K562 (cell line): ENCODE measurements around the gene PSMA5. TPM values are rescaled to one million over a fixed set of nuclear protein-coding genes. Genes with fewer than 3 reads are reported as not detected.

Experiments
- BRD9 ChIP-seq: fragments of 450-650 bp; IDR thresholded peaks from 2 replicates; pipeline ENCODE4 v1.6.1; 2018; ENCODE audit warnings: low read depth; ENCODE audit not compliant: partially characterized antibody
- CCAR2 ChIP-seq: fragments of 200-400 bp; formaldehyde crosslinking; IDR thresholded peaks from 2 replicates; pipeline ENCODE4 v1.6.1; 2017; ENCODE audit warnings: mild to moderate bottlenecking, low read depth, low read length
- CGGBP1 ChIP-seq: fragments of 250-450 bp; sonication (Bioruptor Pico); IDR thresholded peaks from 2 replicates; pipeline ENCODE4 v1.9.0; 2021; ENCODE audit warnings: mild to moderate bottlenecking
- CTBP1 ChIP-seq: fragments of 450-650 bp; IDR thresholded peaks from 2 replicates; pipeline ENCODE4 v1.6.1; 2016; ENCODE audit warnings: borderline replicate concordance
- EP300 ChIP-seq: IDR thresholded peaks from 2 replicates; pipeline ENCODE4 v1.6.1; 2012; ENCODE audit warnings: low read length, improper control_type of control experiment
- GABPA ChIP-seq: fragments of 200-800 bp; sonication (Bioruptor generic); conservative IDR thresholded peaks from 2 replicates; pipeline ENCODE4 v1.6.1; 2016; ENCODE audit warnings: low read depth, missing genetic modification characterization, missing compliant biosample characterization
- GABPB1 ChIP-seq: sonication (generic); formaldehyde crosslinking; IDR thresholded peaks from 2 replicates; pipeline ENCODE4 v1.8.0; 2022; ENCODE audit warnings: mild to moderate bottlenecking, missing genetic modification reagents
- L3MBTL2 ChIP-seq: fragments of 450-650 bp; IDR thresholded peaks from 2 replicates; pipeline ENCODE4 v1.6.1; 2016; ENCODE audit warnings: mild to moderate bottlenecking, moderate library complexity
- POLR2AphosphoS5 ChIP-seq: IDR thresholded peaks from 2 replicates; pipeline ENCODE4 v1.6.1; 2011; ENCODE audit warnings: mild to moderate bottlenecking, low read depth, low read length, moderate library complexity; ENCODE audit not compliant: control insufficient read depth, insufficient read depth
- PRMT5 ChIP-seq: sonication (generic); formaldehyde crosslinking; IDR thresholded peaks from 2 replicates; pipeline ENCODE4 v1.5.0; 2020; ENCODE audit warnings: missing genetic modification reagents
- REST ChIP-seq, 2 experiments: fragments of 450-650 bp; formaldehyde crosslinking in 1 of 2; IDR thresholded peaks; 2 replicates each; pipeline versions ENCODE4 v1.4.0 to v1.6.1; 2014 to 2020; ENCODE audit warnings: mild to moderate bottlenecking in 2 of 2, borderline replicate concordance in 1 of 2, low read depth in 1 of 2
- SMARCE1 ChIP-seq: fragments of 450-650 bp; IDR thresholded peaks from 2 replicates; pipeline ENCODE4 v1.7.1; 2016; ENCODE audit warnings: mild to moderate bottlenecking
- TAF9B ChIP-seq: fragments of 450-650 bp; IDR thresholded peaks from 2 replicates; pipeline ENCODE4 v1.6.1; 2018; ENCODE audit warnings: mild to moderate bottlenecking; ENCODE audit not compliant: partially characterized antibody
- ZNF609 ChIP-seq: sonication (generic); formaldehyde crosslinking; IDR thresholded peaks from 2 replicates; pipeline ENCODE4 v1.8.1; 2023; ENCODE audit warnings: missing genetic modification reagents, mild to moderate bottlenecking, borderline replicate concordance
- polyA plus RNA-seq, 8 experiments: library from polyadenylated mRNA; depleted of rRNA in 4 of 8; stranded (reverse) in 5 of 8; unstranded in 3 of 8; fragments of >200 nt; fragmentation: Nextera tagmentation in 2 of 8; fragmentation: Illumina TruSeq in 1 of 8; extraction: Ambion mirVana in 2 of 8; extraction: Trizol in 1 of 8; gene quantifications; 2 replicates each; pipeline versions ENCODE4 v1.2.1 to v1.2.3, GENCODE V29; 2011 to 2014; ENCODE audit warnings: inconsistent platforms in 1 of 8, missing spikeins in 1 of 8
- total RNA-seq, 7 experiments: library from RNA; depleted of rRNA in 6 of 7; stranded (reverse); fragments of >200 nt in 6 of 7; fragmentation: Illumina TruSeq in 2 of 7; extraction: Trizol in 2 of 7; gene quantifications; 2 replicates each; pipeline versions ENCODE4 v1.2.1 to v1.2.3, GENCODE V29; 2011 to 2021; ENCODE audit warnings: low replicate concordance in 1 of 7

The PSMA5 gene
- total and polyA plus RNA-seq, 9 of the 15 experiments (the other 6 are each of a cell fraction or from before 2014, with no cell fraction given) = 82.6 to 542 (median 287) TPM

- TF ChIP-seq CTBP1 (no peak), PRMT5 (CRISPR knock-in tag) (no peak), BRD9 (peak; percentile 50), CGGBP1 (CRISPR knock-in tag) (no peak), GABPB1 (CRISPR knock-in tag) (peak; percentile 51; the same call in 1 of the 2 replicates), SMARCE1 (0 out of 2 replicates have a peak, but pooled peaks have one; percentile 11), EP300 (peak; percentile 61), ZNF609 (CRISPR knock-in tag) (no peak), L3MBTL2 (peak; percentile 39; the same call in 1 of the 2 replicates), POLR2AphosphoS5 (peak; percentile 71; the same call in 1 of the 2 replicates), TAF9B (peak; percentile 55), GABPA (peak; percentile 91), REST (IDR thresholded peaks at IDR 0.05; ENCODE audit: borderline replicate concordance) (no peak), REST (CRISPR knock-in tag; IDR thresholded peaks at IDR 0.05; ENCODE audit: low read depth) (no peak), CCAR2 (no peak)
These were observed 33.2 kb downstream of the PSMA5 start (continued) for GRCh38 chr1:109392788-109393616.
